Rectal smooth muscle tissue (tissue), 1 donor: ENCODE measurements around the gene CENPVL3.

Experiments
- H3K27ac ChIP-seq: one replicate; pipeline ENCODE4 v1.7.0; 2013; ENCODE audit warnings: low read depth, low read length, inconsistent platforms
- H3K27me3 ChIP-seq: one replicate; pipeline ENCODE4 v1.7.0; 2013; ENCODE audit warnings: low read length; ENCODE audit not compliant: control insufficient read depth, insufficient read depth
- H3K36me3 ChIP-seq: one replicate; pipeline ENCODE4 v1.7.0; 2013; ENCODE audit warnings: low read length; ENCODE audit not compliant: control insufficient read depth, insufficient read depth
- H3K4me1 ChIP-seq: one replicate; pipeline ENCODE4 v1.7.0; 2013; ENCODE audit warnings: low read length; ENCODE audit not compliant: control insufficient read depth, insufficient read depth
- H3K4me3 ChIP-seq: one replicate; pipeline ENCODE4 v1.7.0; 2013; ENCODE audit warnings: low read length
- H3K9ac ChIP-seq: one replicate; pipeline ENCODE4 v1.7.0; 2013; ENCODE audit warnings: low read length

Gene CENPVL3

DNA sequence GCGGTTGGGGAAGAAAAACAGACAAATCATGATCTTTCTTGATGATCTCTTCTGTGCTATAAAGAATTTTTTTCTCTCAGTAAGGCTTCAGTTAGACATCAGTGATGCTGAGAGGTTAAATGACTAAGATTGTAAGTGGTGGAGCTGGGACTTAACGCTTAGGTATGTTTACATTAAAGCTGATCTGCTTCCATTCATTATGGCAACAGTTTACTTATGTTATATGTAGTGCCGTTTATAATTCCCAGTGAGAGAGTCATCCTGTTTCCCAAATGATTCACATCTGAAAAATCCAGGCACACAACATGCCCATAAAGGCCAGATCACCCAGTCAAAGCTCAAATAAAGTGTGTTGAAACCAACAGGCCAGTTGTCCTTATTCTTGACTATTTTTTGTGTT is 50.1 kb downstream of the CENPVL3 start:
- no peak overlapping the region for H3K9ac ChIP-seq
- H3K27me3 ChIP-seq, result no peaks in the 10 kb centered on the region
- H3K4me1 ChIP-seq, result no peaks in the 10 kb centered on the region
- no peaks in the 10 kb centered on the region for H3K36me3 ChIP-seq
- H3K27ac ChIP-seq, result no peak overlapping the region
- H3K4me3 ChIP-seq, result no peak overlapping the region
